NCI-H510A treated with DMSO at 0.1 percent for 48 hours (cell line): ENCODE results near the gene LRCH3.

Experiments used
- DNase-seq: peaks from one replicate; lab custom pipeline; 2025; lab: John Stamatoyannopoulos, UW

The LRCH3 gene

GRCh38 chr3:197936819-197937384 lies 145.8 kb downstream of the LRCH3 start:
- no peak for DNase-seq
